Left ventricle myocardium inferior (tissue), 1 donor: ENCODE data around the gene CNPY2. TPM values are rescaled to one million over a fixed set of nuclear protein-coding genes. Genes with fewer than 3 reads are reported as not detected.
"Not testable (repeated sequence)": the region's sequence is repeated elsewhere in the genome, so short reads cannot be mapped to it uniquely, and the experiment has no call there.

Experiments used
- DNase-seq: peaks from one replicate; pipeline ENCODE4 v3.0.0-alpha.2; 2020
- H3K27ac ChIP-seq: fragments of 200-600 bp; replicated peaks from 2 replicates; pipeline ENCODE4 v1.8.0; 2021
- H3K27me3 ChIP-seq: fragments of 200-600 bp; 2 replicates; pipeline ENCODE4 v1.8.0; 2021; ENCODE audit warnings: low read depth
- H3K36me3 ChIP-seq: fragments of 200-600 bp; 2 replicates; pipeline ENCODE4 v1.8.0; 2021
- H3K4me1 ChIP-seq: fragments of 200-600 bp; 2 replicates; pipeline ENCODE4 v1.8.0; 2021
- H3K4me3 ChIP-seq: fragments of 200-600 bp; 2 replicates; pipeline ENCODE4 v1.8.0; 2021; ENCODE audit warnings: mild to moderate bottlenecking, moderate library complexity
- H3K9me3 ChIP-seq: fragments of 200-600 bp; replicated peaks from 2 replicates; pipeline ENCODE4 v1.8.0; 2021
- CTCF ChIP-seq: fragments of 200-600 bp; IDR thresholded peaks from 2 replicates; pipeline ENCODE4 v1.8.0; 2021; ENCODE audit warnings: antibody characterized with exemption, mild to moderate bottlenecking, borderline replicate concordance
- intact Hi-C: fragments of 100-400 bp; cut with micrococcal nuclease; formaldehyde crosslinking; loops from one replicate; pipeline ENCODE4 v1.11.0; 2022
- total RNA-seq: library from RNA; stranded (reverse); fragmentation: NEBNext Ultra II Directional; extraction: Animal tissue kit (Norgen Biotek cat#: 25700); gene quantifications from one replicate; pipeline ENCODE4 v1.2.1, GENCODE V29; 2021
- donor health status: DM: no; HTN: yes; CAD: no; lungs with severe emphysema.

The CNPY2 gene
- total RNA-seq, 1 donor from 2014 or later, result 33.4 TPM

- DNase-seq, result no peak
- TF ChIP-seq CTCF, result no peak
- Histone ChIP-seq H3K27me3 (no peaks in the 10 kb centered on the region), H3K4me3 (peak overlapping the region; percentile 92), H3K36me3 (peaks cover 23% of the 10 kb centered on the region), H3K9me3 (no peaks in the 10 kb centered on the region), H3K4me1 (peaks cover 96% of the 10 kb centered on the region), H3K27ac (peak overlapping the region; percentile 99)
- intact Hi-C loops, result no loop called here
Observed at GRCh38 chr12:56297400-56297799, 18.4 kb downstream of the CNPY2 start.

GRCh38 chr12:56296295-56296694 lies 19.5 kb downstream of the CNPY2 start:
- peaks cover 32% of the 10 kb centered on the region for H3K36me3 ChIP-seq
- H3K4me1 ChIP-seq, result peaks cover 96% of the 10 kb centered on the region
- TF ChIP-seq CTCF, result no peak
- intact Hi-C loops, result no loop called here
- no peaks in the 10 kb centered on the region for H3K9me3 ChIP-seq
- H3K4me3 ChIP-seq, result no peak overlapping the region
- DNase-seq, result no peak
- no peaks in the 10 kb centered on the region for H3K27me3 ChIP-seq
- no peak overlapping the region for H3K27ac ChIP-seq

GRCh38 chr12:56293795-56294194 lies 22.0 kb downstream of the CNPY2 start:
- peak overlapping the region; percentile 45 for H3K27ac ChIP-seq

GRCh38 chr12:56288705-56289387 lies 26.9 kb downstream of the CNPY2 start:
- DNase-seq, result no peak
- H3K27me3 ChIP-seq, result no peaks in the 10 kb centered on the region
- no peak overlapping the region for H3K27ac ChIP-seq
- peaks cover 76% of the 10 kb centered on the region for H3K4me1 ChIP-seq
- intact Hi-C loops, result no loop called here
- no peaks in the 10 kb centered on the region for H3K9me3 ChIP-seq
- no peak overlapping the region for H3K4me3 ChIP-seq
- peaks cover 53% of the 10 kb centered on the region for H3K36me3 ChIP-seq
- TF ChIP-seq CTCF, result no peak

More at GRCh38 chr12:56293795-56294194, 22.0 kb downstream of the CNPY2 start:
- H3K36me3 ChIP-seq, result peaks cover 49% of the 10 kb centered on the region
- no peak for TF ChIP-seq CTCF
- H3K4me3 ChIP-seq, result peak overlapping the region; percentile 7
- no peaks in the 10 kb centered on the region for H3K27me3 ChIP-seq
- H3K9me3 ChIP-seq, result no peaks in the 10 kb centered on the region
- peaks cover 92% of the 10 kb centered on the region for H3K4me1 ChIP-seq
- intact Hi-C loops, result no loop called here
- DNase-seq, result no peak

GRCh38 chr12:56286044-56286830 lies 29.6 kb downstream of the CNPY2 start:
- Histone ChIP-seq H3K4me1 (peaks cover 50% of the 10 kb centered on the region), H3K27ac (peak overlapping the region; percentile 39)

GRCh38 chr12:56284263-56284662 lies 31.5 kb downstream of the CNPY2 start:
- Histone ChIP-seq H3K4me1 (peaks cover 37% of the 10 kb centered on the region), H3K36me3 (peaks cover 73% of the 10 kb centered on the region)
- DNase-seq, H3K9me3 ChIP-seq, H3K27me3 ChIP-seq, H3K4me3 ChIP-seq, H3K27ac ChIP-seq, intact Hi-C loops: not testable (repeated sequence)

More at GRCh38 chr12:56286044-56286830, 29.6 kb downstream of the CNPY2 start:
- no peak for DNase-seq
- H3K36me3 ChIP-seq, result peaks cover 70% of the 10 kb centered on the region
- H3K27me3 ChIP-seq, result no peaks in the 10 kb centered on the region
- intact Hi-C loops, result no loop called here
- no peak for TF ChIP-seq CTCF
- H3K9me3 ChIP-seq, result no peaks in the 10 kb centered on the region
- no peak overlapping the region for H3K4me3 ChIP-seq
